NK-92 (cell line): ENCODE results near the gene C17orf58.
"Not testable (repeated sequence)": the region's sequence is repeated elsewhere in the genome, so short reads cannot be mapped to it uniquely, and the experiment has no call there.

ENCODE experiments used
- DNase-seq: peaks from one replicate; lab custom pipeline; 2025; ENCODE audit not compliant: unreplicated experiment; lab: John Stamatoyannopoulos, UW

The C17orf58 gene

GRCh38 chr17:67960276-67960675, 36.0 kb downstream of the C17orf58 start:
- not testable (repeated sequence) for DNase-seq

DNA sequence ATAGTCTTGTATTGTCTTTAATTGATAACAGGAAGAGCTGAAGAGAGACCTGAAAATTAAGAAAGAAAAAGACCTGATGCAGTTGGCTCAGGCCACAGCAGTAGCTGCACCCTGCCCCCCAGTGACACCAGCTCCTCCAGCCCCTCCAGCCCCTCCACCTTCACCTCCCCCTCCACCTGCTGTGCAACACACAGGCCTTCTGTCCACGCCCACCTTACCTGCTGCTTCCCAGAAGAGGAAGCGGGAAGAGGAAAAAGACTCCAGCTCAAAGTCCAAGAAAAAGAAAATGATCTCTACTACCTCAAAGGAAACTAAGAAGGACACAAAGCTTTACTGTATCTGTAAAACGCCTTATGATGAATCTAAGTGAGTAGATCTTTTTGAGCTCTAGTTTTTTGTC, 36.8 kb downstream of the C17orf58 start:
- no peak for DNase-seq

- no peak for DNase-seq
These were observed 45.3 kb downstream of the C17orf58 start for GRCh38 chr17:67950945-67951344.

GRCh38 chr17:67947325-67947813, 48.9 kb downstream of the C17orf58 start:
- DNase-seq = no peak

DNA sequence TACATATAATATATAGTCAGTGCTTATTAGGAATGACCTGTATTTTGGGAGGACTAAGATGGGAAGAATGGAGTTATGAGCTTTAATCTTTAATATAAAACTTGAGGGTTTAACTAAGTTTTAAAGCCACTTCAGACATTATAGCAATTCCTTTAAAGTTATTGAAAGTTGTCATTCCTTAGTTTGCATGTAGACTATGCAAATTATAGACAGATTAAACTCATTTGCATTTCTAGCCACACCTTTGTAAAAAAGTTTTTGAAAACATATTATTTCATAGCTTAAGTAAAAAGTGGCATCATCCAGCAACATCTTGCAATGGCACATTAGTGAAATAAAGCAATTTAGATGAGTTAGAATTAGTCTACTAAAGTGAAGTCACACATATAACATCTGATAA, 49.8 kb downstream of the C17orf58 start:
- DNase-seq = no peak

DNA sequence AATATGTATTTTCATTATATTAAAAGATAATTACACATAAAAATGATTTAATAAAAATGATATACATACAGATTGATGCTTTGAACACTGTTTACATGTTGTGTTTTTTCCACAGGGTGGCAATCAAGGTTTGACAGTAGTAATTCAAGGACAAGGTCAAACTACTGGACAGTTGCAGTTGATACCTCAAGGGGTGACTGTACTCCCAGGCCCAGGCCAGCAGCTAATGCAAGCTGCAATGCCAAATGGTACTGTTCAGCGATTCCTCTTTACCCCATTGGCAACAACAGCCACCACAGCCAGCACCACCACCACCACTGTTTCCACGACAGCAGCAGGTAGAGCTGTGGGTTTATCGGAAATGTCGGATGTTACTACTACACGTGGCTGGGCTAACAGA, 52.2 kb downstream of the C17orf58 start:
- no peak for DNase-seq

- no peak for DNase-seq
These were observed 53.5 kb downstream of the C17orf58 start for GRCh38 chr17:67942810-67943209.
